LNCaP clone FGC (cell line): ENCODE measurements around the gene STXBP4.

Experiments
- DNase-seq: peaks from one replicate; pipeline ENCODE4 v3.0.0-alpha.2; 2011; ENCODE audit warnings: low read depth
- H3K4me3 ChIP-seq: 2 replicates; pipeline ENCODE4 v1.5.1; 2011; ENCODE audit warnings: mild to moderate bottlenecking, low read depth, low read length, control low read depth
- CTCF ChIP-seq: IDR thresholded peaks from 2 replicates; pipeline ENCODE4 v1.5.1; 2012; ENCODE audit warnings: mild to moderate bottlenecking; ENCODE audit not compliant: control insufficient read depth, insufficient read depth; ENCODE audit errors: extremely low read depth

The STXBP4 gene

DNA sequence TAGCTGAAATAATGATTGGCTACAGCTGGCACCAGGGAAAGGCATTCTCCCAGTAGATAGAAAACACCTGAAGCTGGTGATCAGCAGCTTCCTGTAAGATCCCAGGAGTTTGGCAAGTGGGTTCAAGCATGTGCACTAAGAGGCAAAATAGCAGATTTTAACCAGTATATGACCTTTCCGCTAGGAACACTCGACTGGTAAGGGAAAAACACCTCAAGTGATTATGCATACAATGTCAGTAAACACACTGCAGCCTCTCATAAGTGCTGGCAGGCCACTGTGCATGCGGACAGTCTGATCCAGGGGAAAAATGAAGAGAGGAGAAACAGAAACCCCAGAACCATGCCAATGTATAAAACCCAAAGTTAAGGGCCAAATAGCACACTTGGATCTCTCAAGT is 247.1 kb downstream of the STXBP4 start:
- no peak overlapping the region for H3K4me3 ChIP-seq
- DNase-seq, result no peak
- no peak for TF ChIP-seq CTCF

DNA sequence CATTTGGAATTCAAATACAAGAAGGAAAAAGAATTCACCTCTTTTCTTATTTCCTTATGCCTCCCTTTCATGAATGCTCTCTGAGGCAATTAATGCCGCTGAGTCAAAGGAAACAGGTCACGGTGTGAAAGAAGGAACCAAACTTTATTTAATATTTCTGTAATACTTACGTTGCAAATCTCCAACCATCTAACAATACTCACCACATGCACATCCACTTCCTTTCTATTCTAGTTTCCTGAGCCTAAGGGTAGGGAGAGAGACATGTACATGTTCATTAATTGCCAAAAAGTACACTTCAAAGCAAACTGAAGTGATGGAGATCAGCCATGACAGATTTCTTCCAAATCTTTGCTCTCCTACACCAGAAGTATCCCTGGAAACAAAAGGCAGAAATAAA is 248.3 kb downstream of the STXBP4 start:
- TF ChIP-seq CTCF, result no peak
- no peak overlapping the region for H3K4me3 ChIP-seq
- no peak for DNase-seq

- no peak for DNase-seq
- no peak for TF ChIP-seq CTCF
- no peak overlapping the region for H3K4me3 ChIP-seq
Measured at GRCh38 chr17:55219459-55219858, 250.9 kb downstream of the STXBP4 start.

GRCh38 chr17:55219934-55220333 is 251.4 kb downstream of the STXBP4 start:
- no peak for DNase-seq
- H3K4me3 ChIP-seq, result no peak overlapping the region
- TF ChIP-seq CTCF, result no peak
